Activated CD8-positive, alpha-beta memory T cell treated with anti-CD3 and anti-CD28 coated beads, Interleukin-2, amount 10 ng/mL, durations not matched to agents 7 days and 5 days (primary cell): ENCODE data around the gene NUDT14. TPM values are rescaled to one million over a fixed set of nuclear protein-coding genes. Genes with fewer than 3 reads are reported as not detected.

Source experiments
- ATAC-seq: fragments of 150-1000 bp; cut with Tn5 transposase; one replicate; pipeline ENCODE4 v1.10.0; 2021; ENCODE audit warnings: moderate library complexity
- CTCF ChIA-PET: fragments of 350-600 bp; sonication (Branson Sonifier 250); formaldehyde crosslinking; loops from one replicate; lab custom pipeline; 2021; ENCODE audit warnings: antibody characterized with exemption; lab: Charles Lee
- DNase-seq: peaks from one replicate; pipeline ENCODE4 v3.0.0-alpha.2; 2020
- H3K27ac Mint-ChIP-seq: one replicate; pipeline ENCODE4 v1.8.0; 2021; ENCODE audit warnings: mild to moderate bottlenecking, mixed read lengths
- H3K27me3 Mint-ChIP-seq: one replicate; pipeline ENCODE4 v1.8.0; 2021; ENCODE audit warnings: mixed read lengths
- H3K36me3 Mint-ChIP-seq: one replicate; pipeline ENCODE4 v1.8.0; 2021; ENCODE audit warnings: mild to moderate bottlenecking, mixed read lengths
- H3K4me1 Mint-ChIP-seq: one replicate; pipeline ENCODE4 v1.8.0; 2021; ENCODE audit warnings: mixed read lengths
- H3K4me3 Mint-ChIP-seq: one replicate; pipeline ENCODE4 v1.8.0; 2021; ENCODE audit warnings: mild to moderate bottlenecking, moderate library complexity, mixed read lengths
- H3K9me3 Mint-ChIP-seq: one replicate; pipeline ENCODE4 v1.8.0; 2022; ENCODE audit warnings: low read depth, mixed read lengths
- total RNA-seq, 2 experiments: library from RNA; stranded (reverse); gene quantifications; one replicate each; pipeline ENCODE4 v1.2.3, GENCODE V29; 2021

NUDT14 gene
- total RNA-seq, 2 experiments from 2014 or later: 16.2 to 20.9 TPM

DNA sequence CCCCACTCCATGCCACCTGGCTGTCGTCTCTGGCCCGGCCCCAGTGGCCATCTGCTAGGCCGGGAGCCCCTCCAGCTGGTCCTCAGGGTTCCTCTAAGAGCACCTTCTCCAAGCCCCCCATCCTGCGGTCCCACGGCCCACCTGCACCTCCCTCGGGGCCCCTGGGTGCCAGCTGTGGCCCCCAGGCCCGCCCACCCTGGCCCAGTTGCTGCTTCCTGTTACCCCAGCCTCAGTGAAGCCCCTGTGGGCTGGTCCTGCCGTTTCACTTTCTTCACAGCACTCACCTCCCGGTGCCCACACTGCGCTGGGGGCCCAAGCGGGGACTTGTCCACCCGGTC lies 27.6 kb upstream of the NUDT14 start:
- Mint-ChIP-seq H3K27ac (no peak overlapping the region), H3K4me1 (peaks cover 2% of the 10 kb centered on the region), H3K27me3 (no peaks in the 10 kb centered on the region), H3K36me3 (no peaks in the 10 kb centered on the region), H3K9me3 (no peaks in the 10 kb centered on the region), H3K4me3 (no peak overlapping the region)
- CTCF ChIA-PET: no interaction called here
- ATAC-seq (no peak), DNase-seq (no peak)

DNA sequence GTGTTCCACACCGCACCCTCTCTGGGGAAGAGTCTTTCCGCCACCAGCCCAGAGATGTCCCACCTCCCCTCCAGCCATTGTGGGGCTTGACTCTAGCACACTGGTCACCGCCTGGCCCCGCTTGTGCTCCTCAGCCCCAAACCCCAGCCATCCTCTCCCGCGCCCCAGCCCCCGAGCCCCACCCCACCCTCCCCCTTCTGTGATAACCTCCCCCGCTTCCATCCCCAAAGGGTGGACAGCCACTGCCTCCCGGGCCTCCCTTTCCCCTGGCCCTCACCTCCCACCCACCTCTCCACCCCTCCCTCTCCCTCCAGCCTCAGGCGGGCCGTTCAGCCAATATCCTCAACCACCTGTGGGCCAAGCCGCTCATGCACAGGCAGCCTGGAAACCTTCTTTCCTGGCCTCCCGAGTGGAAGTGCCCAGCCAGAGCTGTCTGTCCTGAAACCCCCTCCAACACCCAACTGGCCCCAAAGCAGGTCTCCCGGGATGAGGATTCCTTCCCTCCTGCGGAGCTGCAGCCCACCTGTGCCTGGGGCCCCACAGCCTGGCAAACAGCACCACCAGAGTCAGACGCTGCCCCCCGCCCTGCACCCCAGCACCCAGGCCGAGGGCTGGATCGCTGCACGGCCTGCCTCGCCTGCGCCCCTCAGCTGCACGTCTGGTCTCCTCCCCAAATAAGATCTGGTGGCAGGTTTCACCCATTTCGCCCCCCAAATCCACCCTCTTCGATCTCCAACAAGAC lies 27.1 kb upstream of the NUDT14 start:
- no peak overlapping the region for H3K27ac Mint-ChIP-seq
- CTCF ChIA-PET: no interaction called here

DNA sequence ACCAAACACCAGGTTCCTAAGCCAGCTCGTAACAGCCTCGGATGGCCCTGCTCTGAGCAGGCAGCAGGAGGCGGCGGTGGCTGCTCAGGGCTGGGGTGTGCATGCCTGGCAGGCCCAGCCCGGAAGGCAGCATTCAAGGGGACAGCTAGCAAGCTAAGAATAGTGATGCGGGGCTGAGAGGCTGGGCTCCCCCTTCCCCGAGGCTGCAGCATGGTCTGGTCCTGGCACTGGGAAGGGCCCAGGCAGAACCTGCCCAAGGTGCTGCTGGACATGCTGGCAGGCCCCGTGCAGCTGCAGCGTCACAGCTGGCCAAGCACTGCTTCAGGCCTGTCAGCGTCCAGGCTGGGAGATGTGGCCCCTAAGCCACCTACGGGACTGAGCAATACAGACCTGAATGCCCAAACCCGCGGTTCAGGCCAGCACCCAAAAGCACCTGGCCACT lies 26.4 kb upstream of the NUDT14 start:
- peaks cover 2% of the 10 kb centered on the region for H3K4me1 Mint-ChIP-seq
- H3K36me3 Mint-ChIP-seq: no peaks in the 10 kb centered on the region
- DNase-seq (no peak), ATAC-seq (no peak)
- no peaks in the 10 kb centered on the region for H3K27me3 Mint-ChIP-seq
- CTCF ChIA-PET: interaction anchor here (0.8 kb wide), 1 partner anchor 145 kb away, joined by 3 read pairs; no protein-coding TSS in a partner anchor
- no peak overlapping the region for H3K27ac Mint-ChIP-seq
- no peak overlapping the region for H3K4me3 Mint-ChIP-seq
- H3K9me3 Mint-ChIP-seq: no peaks in the 10 kb centered on the region

More for the DNA sequence above, 27.1 kb upstream of the NUDT14 start:
- H3K36me3 Mint-ChIP-seq: no peaks in the 10 kb centered on the region
- no peak overlapping the region for H3K4me3 Mint-ChIP-seq
- no peaks in the 10 kb centered on the region for H3K9me3 Mint-ChIP-seq
- no peaks in the 10 kb centered on the region for H3K27me3 Mint-ChIP-seq
- no peak for DNase-seq
- H3K4me1 Mint-ChIP-seq: peaks cover 2% of the 10 kb centered on the region
- ATAC-seq: no peak

DNA sequence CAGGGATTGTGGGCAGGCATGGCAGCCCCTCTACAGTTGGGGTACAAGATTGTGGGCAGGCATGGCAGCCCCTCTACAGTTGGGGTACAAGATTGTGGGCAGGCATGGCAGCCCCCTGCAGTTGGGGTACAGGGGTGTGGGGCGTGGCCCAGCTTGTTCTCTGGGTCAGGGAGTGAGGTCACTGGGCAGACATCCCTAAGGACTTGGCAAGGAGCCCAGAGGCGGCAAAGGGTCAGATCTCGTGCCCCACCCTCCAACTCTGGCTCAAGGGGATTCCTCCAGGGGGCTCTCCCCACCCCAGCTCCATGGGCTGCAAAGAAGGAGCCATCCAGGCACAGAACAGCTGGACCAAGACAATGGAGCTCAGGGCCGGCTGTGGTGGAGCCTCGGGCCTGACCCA lies 25.8 kb upstream of the NUDT14 start:
- H3K27me3 Mint-ChIP-seq: no peaks in the 10 kb centered on the region
- DNase-seq: no peak
- CTCF ChIA-PET: interaction anchor here (0.8 kb wide), 1 partner anchor 145 kb away, joined by 3 read pairs; no protein-coding TSS in a partner anchor

DNA sequence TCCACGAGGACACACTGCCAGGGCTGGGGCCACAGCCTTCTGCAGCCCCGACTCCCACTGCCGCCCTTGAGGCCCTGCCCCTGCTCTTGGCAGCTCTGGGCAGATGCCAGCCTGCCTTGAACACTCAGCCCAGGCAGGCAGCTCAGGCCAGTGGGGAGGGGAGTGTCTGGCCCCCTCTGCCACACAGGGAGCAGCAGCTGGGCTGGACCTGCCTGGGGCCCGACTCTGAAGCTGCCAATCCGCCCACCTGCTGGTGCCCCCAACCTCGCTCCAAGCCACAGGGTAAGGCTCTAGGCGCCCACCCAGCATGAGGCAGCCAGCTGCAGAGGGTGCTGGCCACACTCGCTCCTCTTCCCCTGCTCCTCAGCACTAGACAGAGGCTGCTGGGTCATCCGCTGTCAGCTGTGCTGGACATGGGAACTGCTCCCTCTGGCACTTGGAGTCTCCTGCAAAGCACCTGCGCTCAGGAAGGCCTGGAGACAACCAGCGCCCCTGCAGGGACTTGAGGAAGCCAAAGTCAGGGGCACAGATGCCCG lies 24.6 kb upstream of the NUDT14 start:
- no peak for DNase-seq
- CTCF ChIA-PET: interaction anchor here (2.2 to 2.7 kb wide), 2 partner anchors 115 to 146 kb away, joined by 8 to 9 read pairs; no protein-coding TSS in a partner anchor
- Mint-ChIP-seq H3K27me3 (no peaks in the 10 kb centered on the region), H3K36me3 (no peaks in the 10 kb centered on the region), H3K4me1 (peaks cover 9% of the 10 kb centered on the region), H3K9me3 (no peaks in the 10 kb centered on the region), H3K27ac (no peak overlapping the region), H3K4me3 (no peak overlapping the region)
- ATAC-seq: no peak

More for the DNA sequence above, 25.8 kb upstream of the NUDT14 start:
- H3K4me1 Mint-ChIP-seq: peaks cover 5% of the 10 kb centered on the region
- no peaks in the 10 kb centered on the region for H3K36me3 Mint-ChIP-seq
- H3K4me3 Mint-ChIP-seq: no peak overlapping the region
- no peak for ATAC-seq
- H3K9me3 Mint-ChIP-seq: no peaks in the 10 kb centered on the region
- H3K27ac Mint-ChIP-seq: no peak overlapping the region

DNA sequence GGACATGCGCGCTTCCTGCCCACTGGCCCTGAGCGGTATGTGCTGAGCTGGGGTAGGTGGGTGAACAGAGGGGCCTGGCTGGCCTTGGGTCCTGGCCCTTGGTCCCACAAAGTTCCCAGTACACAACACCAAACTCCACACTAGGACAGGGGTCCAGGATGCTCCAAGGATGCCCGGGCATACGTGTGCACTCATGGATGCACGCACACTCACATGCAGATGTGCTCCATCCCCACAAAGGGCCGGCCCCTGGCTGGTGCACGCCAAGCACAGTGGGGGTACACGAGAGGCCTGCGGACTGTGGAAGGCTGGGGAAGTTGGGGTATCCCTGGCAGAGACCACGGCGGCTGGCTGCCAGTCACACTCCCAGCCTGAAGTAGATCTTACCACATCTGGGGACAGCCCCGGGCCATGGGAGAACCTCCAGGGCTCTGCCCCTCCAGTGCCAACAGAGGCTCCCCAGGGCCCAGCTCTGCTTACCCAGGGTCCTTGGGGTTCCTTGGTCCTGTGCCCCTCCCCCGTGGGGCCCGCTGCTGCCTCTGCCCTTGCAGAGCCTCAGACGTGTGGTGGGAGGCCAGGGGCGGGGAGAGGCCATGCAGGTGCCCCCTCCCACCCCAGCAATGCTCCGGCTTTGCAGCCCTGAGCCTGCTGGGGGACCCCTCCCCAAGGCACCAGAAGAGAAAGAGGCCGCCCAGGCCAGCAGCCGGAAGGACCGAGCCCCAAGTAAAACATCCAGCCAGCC lies 24.0 kb upstream of the NUDT14 start:
- CTCF ChIA-PET: interaction anchor here (2.2 to 3.1 kb wide), 3 partner anchors 11 to 147 kb away, joined by 8 to 11 read pairs (median 9); no protein-coding TSS in a partner anchor
- DNase-seq: no peak
- Mint-ChIP-seq H3K4me3 (no peak overlapping the region), H3K4me1 (peaks cover 9% of the 10 kb centered on the region), H3K27ac (no peak overlapping the region), H3K36me3 (no peaks in the 10 kb centered on the region), H3K27me3 (no peaks in the 10 kb centered on the region), H3K9me3 (no peaks in the 10 kb centered on the region)
- ATAC-seq: no peak

DNA sequence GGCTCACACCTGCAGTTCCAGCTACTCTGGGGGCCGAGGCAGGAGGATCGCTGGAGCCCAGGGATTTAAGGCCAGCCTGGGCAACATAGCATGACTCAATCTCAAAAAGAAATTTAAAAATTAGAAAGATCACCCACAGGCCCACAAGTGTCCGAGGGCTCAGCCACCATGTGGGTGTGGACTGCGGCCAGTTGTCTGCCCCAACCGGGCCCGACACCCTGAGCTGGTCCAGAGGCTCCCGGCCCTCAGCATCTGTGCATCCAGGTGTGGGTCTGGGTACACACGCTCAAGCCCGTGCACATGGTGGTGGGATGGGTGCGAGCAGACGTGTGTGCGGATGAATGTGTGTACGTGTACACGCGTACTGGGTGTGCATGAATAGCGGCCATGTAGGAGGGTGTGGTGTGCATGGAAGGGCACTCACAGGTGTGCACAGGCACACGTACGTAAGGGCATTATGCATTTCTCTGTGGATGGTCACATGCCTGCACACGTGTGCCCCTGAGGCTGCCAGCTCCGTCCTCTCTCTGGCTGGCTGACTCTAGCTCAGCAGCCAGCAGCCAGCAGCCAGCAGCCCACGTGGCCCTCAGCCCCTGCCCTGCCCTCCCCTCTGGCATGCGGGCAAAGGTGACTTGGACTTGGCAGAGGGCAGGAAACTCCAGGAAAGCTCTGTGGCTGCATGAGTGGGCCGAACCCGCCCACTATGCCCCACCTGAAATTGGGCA lies 23.3 kb upstream of the NUDT14 start:
- no peak overlapping the region for H3K27ac Mint-ChIP-seq
- no peak overlapping the region for H3K4me3 Mint-ChIP-seq
- CTCF ChIA-PET: interaction anchor here (0.7 to 3.1 kb wide), 4 partner anchors 10 to 147 kb away, joined by 3 to 11 read pairs (median 8); no protein-coding TSS in a partner anchor
- ATAC-seq: no peak
- no peaks in the 10 kb centered on the region for H3K27me3 Mint-ChIP-seq
- H3K4me1 Mint-ChIP-seq: peaks cover 11% of the 10 kb centered on the region
- H3K9me3 Mint-ChIP-seq: no peaks in the 10 kb centered on the region
- no peaks in the 10 kb centered on the region for H3K36me3 Mint-ChIP-seq
- DNase-seq: no peak

DNA sequence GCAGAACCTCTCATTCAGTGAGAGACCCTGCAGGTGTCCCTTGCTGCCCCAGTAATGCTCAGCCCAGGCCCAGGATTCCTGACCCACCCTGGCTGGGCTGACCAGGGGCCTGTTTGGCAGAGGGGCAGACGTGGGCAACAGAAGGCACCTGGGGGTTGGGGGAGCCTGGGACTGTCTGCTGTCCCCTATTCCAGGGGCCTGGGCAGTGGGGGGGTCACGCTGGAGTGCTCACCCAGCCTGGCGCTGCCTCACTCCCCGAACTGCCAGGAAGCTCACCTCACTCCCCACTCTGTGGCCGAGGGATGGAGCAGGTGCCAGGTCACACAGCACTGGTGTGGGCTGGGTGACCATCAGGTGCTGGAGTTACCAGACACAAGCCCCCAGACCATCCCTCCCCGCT lies 22.6 kb upstream of the NUDT14 start:
- CTCF ChIA-PET: interaction anchor here (0.8 to 3.1 kb wide), 7 partner anchors 9 to 148 kb away, joined by 3 to 11 read pairs (median 4); no protein-coding TSS in a partner anchor
- H3K27ac Mint-ChIP-seq: no peak overlapping the region
- H3K36me3 Mint-ChIP-seq: no peaks in the 10 kb centered on the region

DNA sequence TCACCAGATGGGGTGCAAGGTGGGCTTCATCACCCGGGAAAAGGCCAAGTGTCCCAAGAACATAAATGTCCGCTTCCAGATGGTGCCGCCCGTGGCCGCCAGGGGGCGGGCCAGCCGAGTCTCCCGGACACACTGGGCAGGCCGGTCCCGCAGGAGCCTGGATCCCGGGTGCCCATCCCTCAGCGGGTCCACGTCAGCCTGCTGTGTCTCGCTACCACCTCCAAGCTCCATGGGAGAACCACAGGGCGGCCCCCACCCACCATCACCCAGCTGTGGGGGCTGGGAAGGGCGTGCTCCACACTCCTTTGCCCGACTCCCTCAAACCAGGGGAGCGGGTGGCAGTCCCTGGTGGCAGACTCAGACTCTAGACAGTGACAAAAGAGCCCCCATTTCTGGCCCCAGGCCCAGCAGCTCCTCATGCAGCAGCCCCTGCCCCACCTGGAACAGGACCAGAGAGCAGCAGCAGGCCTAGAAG lies 22.0 kb upstream of the NUDT14 start:
- no peak overlapping the region for H3K27ac Mint-ChIP-seq
- H3K9me3 Mint-ChIP-seq: no peaks in the 10 kb centered on the region
- ATAC-seq: peak; percentile 66
- peaks cover 15% of the 10 kb centered on the region for H3K4me1 Mint-ChIP-seq
- H3K27me3 Mint-ChIP-seq: peaks cover 7% of the 10 kb centered on the region
- DNase-seq: peak; percentile 69
- CTCF ChIA-PET: interaction anchor here (0.8 to 3.1 kb wide), 7 partner anchors 9 to 149 kb away, joined by 3 to 11 read pairs (median 4); no protein-coding TSS in a partner anchor
- no peaks in the 10 kb centered on the region for H3K36me3 Mint-ChIP-seq
- no peak overlapping the region for H3K4me3 Mint-ChIP-seq

More for the DNA sequence above, 22.6 kb upstream of the NUDT14 start:
- ATAC-seq: no peak
- peaks cover 15% of the 10 kb centered on the region for H3K4me1 Mint-ChIP-seq
- DNase-seq: no peak
- no peak overlapping the region for H3K4me3 Mint-ChIP-seq
- no peaks in the 10 kb centered on the region for H3K9me3 Mint-ChIP-seq
- H3K27me3 Mint-ChIP-seq: peaks cover 3% of the 10 kb centered on the region

DNA sequence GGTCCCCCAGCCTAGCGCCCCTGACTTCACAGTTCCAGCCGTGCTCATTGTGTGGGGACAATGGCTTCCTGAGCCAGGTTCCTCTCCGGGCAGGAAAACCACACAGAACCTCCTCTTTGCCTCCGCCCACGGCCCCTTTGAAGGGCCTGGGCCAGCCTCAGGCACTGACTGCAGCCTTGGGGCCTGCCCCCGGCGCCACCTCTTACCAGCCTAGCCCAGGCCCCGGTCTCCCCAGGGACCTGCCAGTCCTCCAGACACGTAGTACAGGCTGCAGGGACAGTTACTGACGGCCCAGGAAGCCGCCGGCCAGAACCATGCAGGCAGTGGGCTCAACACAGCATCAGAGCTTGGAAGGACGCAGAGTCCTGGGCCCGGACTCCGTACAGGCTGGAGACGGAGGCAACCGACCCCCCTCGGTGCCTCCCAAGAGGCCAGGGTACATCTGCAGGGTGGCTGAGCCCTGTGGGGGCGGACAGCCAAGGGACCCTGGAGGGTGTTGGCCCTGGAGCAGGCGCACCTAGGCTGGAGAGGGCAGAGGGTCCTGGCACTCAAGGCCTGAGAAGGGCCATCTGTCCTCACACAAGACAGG lies 20.9 kb upstream of the NUDT14 start:
- CTCF ChIA-PET: interaction anchor here (0.7 to 3.2 kb wide), 10 partner anchors 8 to 150 kb away, joined by 3 to 15 read pairs (median 4); partner anchors contain the start of gene BRF1
- H3K4me1 Mint-ChIP-seq: peaks cover 15% of the 10 kb centered on the region
- H3K4me3 Mint-ChIP-seq: no peak overlapping the region
- no peaks in the 10 kb centered on the region for H3K36me3 Mint-ChIP-seq
- no peaks in the 10 kb centered on the region for H3K9me3 Mint-ChIP-seq
- peak; percentile 54 for DNase-seq
- H3K27me3 Mint-ChIP-seq: peaks cover 14% of the 10 kb centered on the region
- peak; percentile 36 for ATAC-seq
- peak overlapping the region; percentile 56 for H3K27ac Mint-ChIP-seq

DNA sequence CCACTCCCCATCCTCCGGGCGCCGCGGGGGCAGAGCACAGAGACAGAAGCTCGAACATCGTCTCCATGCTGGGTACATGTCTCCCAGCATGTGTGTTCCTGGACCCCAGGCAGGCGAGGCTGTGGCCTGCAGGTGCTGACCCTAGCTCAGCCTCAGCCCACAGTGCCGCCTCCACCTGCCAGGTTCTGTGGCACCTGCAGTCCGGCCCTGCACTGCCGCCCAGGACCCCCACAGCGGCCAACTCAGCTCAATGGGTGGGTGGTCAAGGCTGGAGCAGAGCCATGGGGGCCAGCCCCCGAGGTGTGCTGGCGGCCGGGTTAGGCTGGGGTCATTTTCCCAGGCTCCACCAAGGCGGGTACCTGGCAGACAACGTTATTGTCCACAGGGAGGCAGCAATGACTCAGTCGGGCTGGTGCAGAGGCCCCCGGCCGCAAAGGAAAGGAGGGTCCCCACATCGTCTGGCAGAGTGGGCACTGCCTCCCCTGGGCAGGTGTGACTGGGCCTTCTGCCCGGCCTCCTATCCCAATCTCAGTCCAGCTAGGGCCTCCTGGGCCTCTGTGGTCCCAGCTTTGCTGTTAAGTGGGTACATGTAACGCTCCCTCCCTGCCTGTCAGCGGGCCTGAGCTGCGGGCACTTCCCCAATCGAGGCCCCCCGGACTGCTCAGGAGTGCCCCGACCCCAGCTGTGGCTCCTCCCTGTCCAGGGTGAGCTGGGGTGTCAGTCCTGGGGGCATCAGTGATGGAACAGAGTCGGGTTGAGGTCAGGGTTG lies 20.2 kb upstream of the NUDT14 start:
- CTCF ChIA-PET: interaction anchor here (0.7 to 3.2 kb wide), 10 partner anchors 11 to 151 kb away, joined by 3 to 15 read pairs (median 4); partner anchors contain the start of gene BRF1
- Mint-ChIP-seq H3K4me3 (no peak overlapping the region), H3K27ac (peak overlapping the region; percentile 56), H3K9me3 (no peaks in the 10 kb centered on the region), H3K36me3 (no peaks in the 10 kb centered on the region), H3K27me3 (peaks cover 14% of the 10 kb centered on the region), H3K4me1 (peaks cover 15% of the 10 kb centered on the region)
- ATAC-seq (no peak), DNase-seq (no peak)
